Subcutaneous adipose tissue (tissue), 4 donors: ENCODE results near the gene PHF11. TPM values are rescaled to one million over a fixed set of nuclear protein-coding genes. Genes with fewer than 3 reads are reported as not detected.

Experiments
- CTCF ChIP-seq: fragments of 450-650 bp; IDR thresholded peaks from one replicate; pipeline ENCODE4 v1.5.1; 2016; ENCODE audit warnings: low read depth, mild to moderate bottlenecking, control low read depth, antibody characterized with exemption, moderate library complexity
- total RNA-seq, 4 donors: library from RNA; depleted of rRNA; stranded (reverse); fragments of >200 nt; gene quantifications; one replicate each; pipeline ENCODE4 v1.1.0, GENCODE V29; 2016

PHF11 gene
- total RNA-seq, 4 donors from 2014 or later: 37.7 to 67.2 (median 47.5) TPM

GRCh38 chr13:49454388-49455006 lies 41.3 kb upstream of the PHF11 start:
- TF ChIP-seq CTCF: no peak

- TF ChIP-seq CTCF: no peak
Measured at GRCh38 chr13:49455007-49455398, 40.8 kb upstream of the PHF11 start.

- TF ChIP-seq CTCF: no peak
Measured at GRCh38 chr13:49456156-49456555, 39.6 kb upstream of the PHF11 start.

- TF ChIP-seq CTCF: no peak
Measured at GRCh38 chr13:49457221-49457620, 38.5 kb upstream of the PHF11 start.

GRCh38 chr13:49459580-49459979 lies 36.2 kb upstream of the PHF11 start:
- TF ChIP-seq CTCF: no peak

GRCh38 chr13:49464085-49464484 lies 31.7 kb upstream of the PHF11 start:
- no peak for TF ChIP-seq CTCF

- no peak for TF ChIP-seq CTCF
Measured at GRCh38 chr13:49464621-49465325, 31.0 kb upstream of the PHF11 start.
